Measurements from ENCODE around the gene ADAM8.
"Not testable (repeated sequence)": the region's sequence is repeated elsewhere in the genome, so short reads cannot be mapped to it uniquely, and the experiment has no call there.

ADAM8 gene

DNA sequence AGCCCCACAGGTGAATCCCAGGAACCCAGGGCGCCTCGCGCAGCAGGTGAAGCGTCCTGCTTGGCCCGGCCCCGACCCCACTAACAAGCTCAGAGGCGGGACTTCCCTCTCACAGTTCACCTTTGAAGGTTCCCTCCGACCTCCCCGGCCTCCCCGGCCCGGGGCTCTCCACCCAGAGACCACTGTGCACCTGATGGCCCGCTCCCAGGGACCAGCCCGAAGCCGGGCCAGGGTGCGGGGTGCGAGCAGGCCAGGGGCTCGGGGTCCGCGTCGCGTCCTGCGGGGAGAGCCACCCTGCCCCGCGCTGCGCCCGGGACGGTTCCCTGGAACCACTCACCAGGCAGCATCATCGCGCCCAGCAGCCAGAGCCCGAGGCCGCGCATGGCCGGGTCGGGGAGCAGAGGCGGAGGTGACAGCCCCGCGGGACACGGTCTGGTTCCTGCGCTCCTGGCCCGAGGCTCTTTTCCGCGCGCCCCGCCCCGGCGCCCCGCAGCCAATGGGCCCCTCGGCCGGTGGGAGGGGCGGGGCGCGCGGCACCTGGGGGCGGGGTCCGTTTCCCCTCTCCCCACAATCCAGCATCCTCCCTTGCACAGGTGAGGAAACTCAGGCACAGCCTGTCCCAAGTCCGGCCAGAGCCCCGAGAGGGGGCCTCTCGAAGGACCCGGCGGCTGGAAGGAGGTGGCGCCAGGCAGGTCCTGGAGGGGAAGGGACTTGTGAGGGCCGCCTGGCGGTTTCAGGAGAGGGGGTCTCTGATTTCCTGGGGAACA is at the start of gene ADAM8:
ADAM8 (minus strand) TSS at position 434 of the 767 bp plus-strand sequence; CDS start at position 383, 51 bp downstream.
- H3K4me1 ChIP-seq (ENCODE audit: control insufficient read depth, insufficient read depth, low read length), result peaks cover 5% of the 10 kb centered on the region; the same call in 1 of the 2 replicates
- no peaks in the 10 kb centered on the region for H3K9me3 ChIP-seq (ENCODE audit: control insufficient read depth, insufficient read depth, low read length)
- peaks cover 7% of the 10 kb centered on the region for H3K27me3 ChIP-seq (ENCODE audit: control insufficient read depth, insufficient read depth, low read length)
- peaks cover 18% of the 10 kb centered on the region for H3K36me3 ChIP-seq (ENCODE audit: control insufficient read depth, insufficient read depth, low read length)
- H3K4me3 ChIP-seq (ENCODE audit: low read depth, low read length), result peak within 1 kb of the TSS; percentile 46
- no peak within 1 kb of the TSS for H3K9ac ChIP-seq (ENCODE audit: low read depth, low read length)
- no peak within 1 kb of the TSS for H3K27ac ChIP-seq (ENCODE audit: low read depth, low read length)

DNA sequence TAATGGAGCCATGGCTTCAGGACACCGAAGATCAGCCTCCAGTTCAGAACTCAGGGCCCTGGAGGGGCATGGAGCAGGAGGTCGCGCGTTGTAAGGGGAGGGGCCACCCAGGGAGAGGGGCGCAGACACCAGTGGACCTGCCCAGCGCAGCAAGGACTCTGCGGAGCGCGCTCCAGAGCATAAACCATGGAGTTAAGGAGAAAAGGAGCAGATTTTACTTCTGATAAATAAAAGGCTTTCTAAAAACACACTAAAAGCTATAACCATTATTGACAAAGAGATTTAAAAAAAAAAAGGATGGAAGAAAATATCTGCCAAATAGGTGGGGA is 49.5 kb upstream of the ADAM8 start:
- H3K9ac ChIP-seq (ENCODE audit: low read depth, low read length), result no peak overlapping the region
- H3K4me3 ChIP-seq (ENCODE audit: low read depth, low read length), result peak overlapping the region; percentile 60
- H3K27ac ChIP-seq (ENCODE audit: low read depth, low read length), result no peak overlapping the region
- no peaks in the 10 kb centered on the region for H3K36me3 ChIP-seq (ENCODE audit: control insufficient read depth, insufficient read depth, low read length)
- no peaks in the 10 kb centered on the region for H3K9me3 ChIP-seq (ENCODE audit: control insufficient read depth, insufficient read depth, low read length)
- peaks cover 59% of the 10 kb centered on the region for H3K27me3 ChIP-seq (ENCODE audit: control insufficient read depth, insufficient read depth, low read length)
- H3K4me1 ChIP-seq (ENCODE audit: control insufficient read depth, insufficient read depth, low read length), result peaks cover 15% of the 10 kb centered on the region

DNA sequence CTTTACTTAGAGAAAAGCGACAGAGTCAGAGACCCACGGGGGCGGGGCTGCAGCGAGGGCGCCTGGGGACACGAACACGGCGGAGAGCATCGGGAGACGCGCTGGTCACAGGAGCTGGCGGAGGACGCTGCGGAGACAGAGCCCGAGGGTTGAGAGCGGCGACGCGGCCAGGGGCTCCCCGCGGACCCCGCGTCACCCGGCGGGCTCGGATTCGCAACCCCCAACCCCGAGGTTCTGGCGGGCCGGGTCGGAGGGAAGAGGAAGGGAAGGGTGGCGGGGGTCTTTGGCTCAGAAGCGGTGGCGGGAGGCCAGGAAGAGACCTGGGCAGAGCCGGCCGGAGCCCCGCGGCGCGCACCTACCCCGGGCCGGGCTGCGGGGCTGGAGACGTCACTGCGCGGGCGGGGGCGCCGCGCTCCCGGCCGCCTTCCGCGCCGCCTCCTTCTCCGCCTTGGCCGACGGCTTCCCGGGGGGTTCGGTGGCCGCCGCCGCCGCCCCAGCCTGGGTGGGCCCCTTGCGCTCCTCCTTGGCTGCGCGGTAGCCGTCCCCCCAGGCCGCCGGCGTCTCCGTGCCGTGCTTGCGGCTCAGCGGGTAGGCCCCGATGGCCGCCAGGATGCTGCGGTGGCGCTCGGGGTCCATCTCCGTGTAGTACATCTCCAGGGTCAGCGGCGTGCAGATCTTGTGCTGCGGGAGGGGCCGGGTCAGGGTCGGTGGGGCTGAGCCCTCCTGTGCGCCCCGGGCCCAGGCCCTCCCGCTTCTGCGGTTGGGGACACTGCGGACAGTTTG is 49.0 kb upstream of the ADAM8 start:
- Histone ChIP-seq H3K27ac (ENCODE audit: low read depth, low read length) (no peak overlapping the region), H3K4me1 (ENCODE audit: control insufficient read depth, insufficient read depth, low read length) (peaks cover 15% of the 10 kb centered on the region), H3K4me3 (ENCODE audit: low read depth, low read length) (peak overlapping the region; percentile 60), H3K9me3 (ENCODE audit: control insufficient read depth, insufficient read depth, low read length) (no peaks in the 10 kb centered on the region), H3K27me3 (ENCODE audit: control insufficient read depth, insufficient read depth, low read length) (peaks cover 54% of the 10 kb centered on the region), H3K9ac (ENCODE audit: low read depth, low read length) (no peak overlapping the region), H3K36me3 (ENCODE audit: control insufficient read depth, insufficient read depth, low read length) (no peaks in the 10 kb centered on the region)

DNA sequence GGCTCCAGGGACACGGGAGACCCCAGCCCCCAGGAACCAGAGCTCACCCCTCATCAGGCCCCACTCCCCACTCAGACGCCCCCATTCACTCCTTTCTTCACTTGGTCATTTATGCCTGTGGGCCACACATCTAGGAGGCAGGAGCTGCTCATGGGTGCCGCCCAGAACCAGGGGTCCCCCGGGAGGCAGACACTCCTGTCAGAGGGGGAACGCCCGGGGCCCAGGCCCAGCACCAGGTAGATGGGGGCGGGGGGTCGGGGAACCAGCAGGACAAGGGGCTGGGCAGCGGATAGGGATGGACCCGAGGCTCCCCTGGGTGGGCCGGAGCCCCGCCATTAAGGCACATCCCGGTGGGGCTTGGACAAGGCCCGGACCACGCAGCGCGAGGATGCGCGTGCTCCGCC is 48.2 kb upstream of the ADAM8 start:
- peaks cover 15% of the 10 kb centered on the region for H3K4me1 ChIP-seq (ENCODE audit: control insufficient read depth, insufficient read depth, low read length)
- H3K27ac ChIP-seq (ENCODE audit: low read depth, low read length), result no peak overlapping the region
- no peaks in the 10 kb centered on the region for H3K36me3 ChIP-seq (ENCODE audit: control insufficient read depth, insufficient read depth, low read length)
- no peaks in the 10 kb centered on the region for H3K9me3 ChIP-seq (ENCODE audit: control insufficient read depth, insufficient read depth, low read length)
- peaks cover 51% of the 10 kb centered on the region for H3K27me3 ChIP-seq (ENCODE audit: control insufficient read depth, insufficient read depth, low read length)
- H3K9ac ChIP-seq (ENCODE audit: low read depth, low read length), result no peak overlapping the region
- peak overlapping the region; percentile 60 for H3K4me3 ChIP-seq (ENCODE audit: low read depth, low read length)

DNA sequence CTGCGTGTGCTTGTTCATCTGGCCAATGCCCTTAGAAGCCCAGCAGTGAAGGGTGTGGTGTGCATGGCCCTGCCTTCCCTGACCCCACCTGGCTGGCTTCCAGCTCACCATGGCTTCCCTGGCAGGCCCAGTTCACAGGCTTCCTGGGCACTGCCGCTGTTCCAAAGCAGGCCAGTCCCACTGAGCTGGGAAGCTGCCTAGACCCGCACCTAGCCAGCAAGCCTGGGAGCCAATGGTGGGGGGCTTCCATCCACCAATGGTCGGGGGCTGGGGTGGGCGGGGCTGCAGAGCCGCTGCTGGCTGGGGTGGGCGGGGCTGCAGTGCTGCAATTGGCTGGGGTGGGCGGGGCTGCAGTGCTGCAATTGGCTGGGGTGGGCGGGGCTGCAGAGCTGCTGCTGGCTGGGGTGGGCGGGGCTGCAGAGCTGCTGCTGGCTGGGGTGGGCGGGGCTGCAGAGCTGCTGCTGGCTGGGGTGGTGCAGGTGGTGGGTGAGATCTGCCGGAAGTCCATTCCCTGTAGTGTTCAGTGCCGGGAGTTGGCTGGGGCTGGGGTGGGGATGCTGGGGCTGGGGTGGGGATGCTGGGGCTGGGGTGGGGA is 47.6 kb upstream of the ADAM8 start:
- H3K4me3 ChIP-seq (ENCODE audit: low read depth, low read length), result no peak overlapping the region
- H3K4me1 ChIP-seq (ENCODE audit: control insufficient read depth, insufficient read depth, low read length), result peaks cover 11% of the 10 kb centered on the region

DNA sequence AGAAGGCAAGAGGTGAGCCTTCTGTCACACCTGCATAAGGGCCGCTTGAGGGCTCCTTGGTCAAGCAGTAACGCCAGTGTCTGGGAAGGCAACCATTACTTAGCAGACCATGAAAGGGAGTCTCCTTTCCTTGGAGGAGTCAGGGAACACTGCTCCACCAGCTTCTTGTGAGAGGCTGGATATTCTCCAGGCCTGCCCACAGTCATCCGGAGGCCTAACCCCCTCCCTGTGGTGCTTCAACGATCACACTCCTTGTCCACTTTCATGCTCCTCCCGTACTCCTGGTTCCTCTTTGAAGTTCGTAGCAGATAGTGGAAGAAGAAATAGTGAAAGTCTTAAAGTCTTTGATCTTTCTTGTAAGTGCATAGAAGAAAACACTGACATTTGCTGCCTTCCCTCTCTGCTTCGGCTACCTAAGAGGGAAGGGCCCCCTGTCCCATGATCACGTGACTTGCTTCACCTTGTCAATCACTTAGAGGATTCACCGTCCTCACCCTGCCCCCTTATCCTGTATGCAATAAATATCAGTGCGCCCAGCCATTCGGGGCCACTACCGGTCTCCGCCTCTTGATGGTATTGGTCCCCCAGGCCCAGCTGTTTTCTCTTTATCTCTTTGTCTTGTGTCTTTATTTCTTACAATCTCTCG is 45.5 kb upstream of the ADAM8 start:
- H3K9ac ChIP-seq (ENCODE audit: low read depth, low read length); H3K27ac ChIP-seq (ENCODE audit: low read depth, low read length); H3K36me3 ChIP-seq (ENCODE audit: control insufficient read depth, insufficient read depth, low read length); H3K9me3 ChIP-seq (ENCODE audit: control insufficient read depth, insufficient read depth, low read length); H3K4me1 ChIP-seq (ENCODE audit: control insufficient read depth, insufficient read depth, low read length); H3K4me3 ChIP-seq (ENCODE audit: low read depth, low read length): not testable (repeated sequence)
- peaks cover 34% of the 10 kb centered on the region for H3K27me3 ChIP-seq (ENCODE audit: control insufficient read depth, insufficient read depth, low read length)

More for the DNA sequence above, 47.6 kb upstream of the ADAM8 start:
- Histone ChIP-seq H3K27ac (ENCODE audit: low read depth, low read length) (no peak overlapping the region), H3K27me3 (ENCODE audit: control insufficient read depth, insufficient read depth, low read length) (peaks cover 50% of the 10 kb centered on the region), H3K9ac (ENCODE audit: low read depth, low read length) (no peak overlapping the region), H3K9me3 (ENCODE audit: control insufficient read depth, insufficient read depth, low read length) (no peaks in the 10 kb centered on the region), H3K36me3 (ENCODE audit: control insufficient read depth, insufficient read depth, low read length) (no peaks in the 10 kb centered on the region)

DNA sequence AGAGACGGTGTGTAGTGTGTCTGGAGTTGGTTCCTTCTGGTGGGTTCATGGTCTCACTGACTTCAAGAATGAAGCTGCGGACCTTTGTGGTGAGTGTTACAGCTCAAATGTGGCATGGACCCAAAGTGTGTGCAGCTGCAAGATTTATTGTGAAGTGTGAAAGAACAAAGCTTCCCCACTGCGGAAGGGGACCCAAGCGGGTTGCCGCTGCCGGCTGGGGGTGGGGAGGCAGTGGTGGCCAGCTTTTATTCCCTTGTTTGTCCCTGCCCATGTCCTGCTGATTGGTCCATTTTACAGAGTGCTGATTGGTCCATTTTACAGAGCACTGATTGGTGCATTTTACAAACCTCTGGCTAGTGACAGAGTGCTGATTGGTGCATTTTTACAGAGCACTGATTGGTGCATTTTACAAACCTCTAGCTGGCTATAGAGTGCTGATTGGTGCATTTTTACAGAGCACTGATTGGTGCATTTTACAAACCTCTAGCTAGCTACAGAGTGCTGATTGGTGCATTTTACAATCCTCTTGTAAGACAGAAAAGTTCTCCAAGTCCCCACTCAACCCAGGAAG is 44.3 kb upstream of the ADAM8 start:
- not testable (repeated sequence) for H3K27ac ChIP-seq (ENCODE audit: low read depth, low read length); H3K4me3 ChIP-seq (ENCODE audit: low read depth, low read length); H3K9me3 ChIP-seq (ENCODE audit: control insufficient read depth, insufficient read depth, low read length); H3K36me3 ChIP-seq (ENCODE audit: control insufficient read depth, insufficient read depth, low read length); H3K4me1 ChIP-seq (ENCODE audit: control insufficient read depth, insufficient read depth, low read length); H3K9ac ChIP-seq (ENCODE audit: low read depth, low read length)
- peaks cover 21% of the 10 kb centered on the region for H3K27me3 ChIP-seq (ENCODE audit: control insufficient read depth, insufficient read depth, low read length)

DNA sequence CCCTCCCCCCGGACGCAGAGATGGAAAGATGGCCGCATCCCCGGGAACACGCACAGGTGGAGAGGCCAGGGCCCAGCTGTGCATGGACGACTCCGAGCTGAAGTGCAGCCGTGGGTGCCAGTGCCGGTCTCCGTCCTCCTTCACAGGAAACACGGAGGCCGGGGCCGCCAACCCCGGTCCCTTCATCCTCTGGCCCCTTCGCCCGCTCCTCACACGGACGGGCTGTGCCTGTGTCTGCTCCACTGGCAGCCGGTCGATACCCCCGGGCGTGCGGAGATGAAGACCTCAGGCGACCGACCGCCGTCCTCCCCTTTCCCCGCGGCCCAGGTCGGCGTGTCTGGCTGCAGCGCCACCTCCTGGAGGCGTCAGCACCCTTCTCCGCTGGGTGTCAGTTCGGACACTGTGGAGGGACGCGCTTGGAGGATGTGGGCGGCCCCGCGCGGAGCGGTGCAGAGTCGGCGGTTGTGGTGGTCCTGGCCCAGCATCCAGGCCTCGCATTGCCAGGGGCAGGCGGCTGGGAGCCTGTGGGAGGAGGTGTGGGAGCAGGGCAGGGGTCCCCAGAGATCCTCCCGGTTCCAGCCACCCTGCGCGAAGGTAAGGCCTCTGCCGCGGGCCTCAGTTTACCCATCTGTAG is 41.9 kb upstream of the ADAM8 start:
- Histone ChIP-seq H3K9ac (ENCODE audit: low read depth, low read length) (peak overlapping the region; percentile 56; the same call in 1 of the 2 replicates), H3K27ac (ENCODE audit: low read depth, low read length) (no peak overlapping the region), H3K4me3 (ENCODE audit: low read depth, low read length) (peak overlapping the region; percentile 72), H3K27me3 (ENCODE audit: control insufficient read depth, insufficient read depth, low read length) (peaks cover 9% of the 10 kb centered on the region), H3K9me3 (ENCODE audit: control insufficient read depth, insufficient read depth, low read length) (no peaks in the 10 kb centered on the region), H3K36me3 (ENCODE audit: control insufficient read depth, insufficient read depth, low read length) (no peaks in the 10 kb centered on the region), H3K4me1 (ENCODE audit: control insufficient read depth, insufficient read depth, low read length) (no peaks in the 10 kb centered on the region)

DNA sequence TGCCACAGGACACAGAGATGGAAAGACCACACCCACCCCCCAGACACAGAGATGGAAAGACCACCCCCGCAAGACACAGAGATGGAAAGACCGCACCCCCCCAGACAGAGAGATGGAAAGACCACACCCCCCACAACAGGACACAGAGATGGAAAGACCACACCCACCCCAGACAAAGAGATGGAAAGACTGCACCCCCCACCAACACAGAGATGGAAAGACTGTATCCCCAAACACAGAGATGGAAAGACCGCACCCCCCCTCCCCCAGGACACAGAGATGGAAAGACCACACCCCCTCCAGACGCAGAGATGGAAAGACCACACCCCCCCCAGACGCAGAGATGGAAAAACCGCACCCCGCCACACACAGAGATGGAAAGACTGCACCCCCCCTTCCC is 40.1 kb upstream of the ADAM8 start:
- Histone ChIP-seq H3K9me3 (ENCODE audit: control insufficient read depth, insufficient read depth, low read length) (no peaks in the 10 kb centered on the region), H3K36me3 (ENCODE audit: control insufficient read depth, insufficient read depth, low read length) (peaks cover 10% of the 10 kb centered on the region), H3K4me3 (ENCODE audit: low read depth, low read length) (no peak overlapping the region), H3K9ac (ENCODE audit: low read depth, low read length) (no peak overlapping the region), H3K4me1 (ENCODE audit: control insufficient read depth, insufficient read depth, low read length) (no peaks in the 10 kb centered on the region), H3K27ac (ENCODE audit: low read depth, low read length) (no peak overlapping the region), H3K27me3 (ENCODE audit: control insufficient read depth, insufficient read depth, low read length) (peaks cover 9% of the 10 kb centered on the region)

DNA sequence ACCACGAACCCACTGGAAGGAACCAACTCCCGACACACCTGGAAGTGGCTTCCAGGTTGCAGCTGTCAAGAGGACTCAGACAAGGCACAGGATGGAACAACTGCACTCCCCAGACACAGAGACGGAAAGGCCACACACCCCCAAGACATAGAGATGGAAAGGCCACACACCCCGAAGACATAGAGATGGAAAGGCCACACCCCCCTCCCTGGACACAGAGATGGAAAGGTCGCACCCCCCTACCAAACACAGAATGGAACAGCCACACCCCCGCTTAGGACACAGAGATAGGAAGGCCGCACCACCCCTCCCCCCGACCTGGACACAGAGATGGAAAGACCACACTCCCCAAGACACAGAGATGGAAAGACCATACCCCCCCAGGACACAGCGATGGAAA is 39.6 kb upstream of the ADAM8 start:
- Histone ChIP-seq H3K27ac (ENCODE audit: low read depth, low read length) (no peak overlapping the region), H3K4me3 (ENCODE audit: low read depth, low read length) (no peak overlapping the region), H3K9me3 (ENCODE audit: control insufficient read depth, insufficient read depth, low read length) (no peaks in the 10 kb centered on the region), H3K27me3 (ENCODE audit: control insufficient read depth, insufficient read depth, low read length) (peaks cover 9% of the 10 kb centered on the region), H3K36me3 (ENCODE audit: control insufficient read depth, insufficient read depth, low read length) (peaks cover 14% of the 10 kb centered on the region), H3K9ac (ENCODE audit: low read depth, low read length) (no peak overlapping the region), H3K4me1 (ENCODE audit: control insufficient read depth, insufficient read depth, low read length) (no peaks in the 10 kb centered on the region)

All from HUES48 (cell line).